Stimulated activated CD4-positive, alpha-beta T cell treated with anti-CD3 and anti-CD28 coated beads, Interleukin-1b, Interleukin-23, amount 100 ng/mL, for 4 hours (primary cell): Measurements from ENCODE around the gene MAPRE3.
A peak's percentile ranks its signal among the peaks of the same experiment; 100 is the strongest.

Experiments
- DNase-seq, 2 donors: peaks; one replicate each; pipeline ENCODE4 v3.0.0-alpha.2; 2020; ENCODE audit warnings: low read depth in 2 of 2

MAPRE3 gene

GRCh38 chr2:27014771-27015433 lies 44.5 kb downstream of the MAPRE3 start:
- no peak for DNase-seq

DNA sequence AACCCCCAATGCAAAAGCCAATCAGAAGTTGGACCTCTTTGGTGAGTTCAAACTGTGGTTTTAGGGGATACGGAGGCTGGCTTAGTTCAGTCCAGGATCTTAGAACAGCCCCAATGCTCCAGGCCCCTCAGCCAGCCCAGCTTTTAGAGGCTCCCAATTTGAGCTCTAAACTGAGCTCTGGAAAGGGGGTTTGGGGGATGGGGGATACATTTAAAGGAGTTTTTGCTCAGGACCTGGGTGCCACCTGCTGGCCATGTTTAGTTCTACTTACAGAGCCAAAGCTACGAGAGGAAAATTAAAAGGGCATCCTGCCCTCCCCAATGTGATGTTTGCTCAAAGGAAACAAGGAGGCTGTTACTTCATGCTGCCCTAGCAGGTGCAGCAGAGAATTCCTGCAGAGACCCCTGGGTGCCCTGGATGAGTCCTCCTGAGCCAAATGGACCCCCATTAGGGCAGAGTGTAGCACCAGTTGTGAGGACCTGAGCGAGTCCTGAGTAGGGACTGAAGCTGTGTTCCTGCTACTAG lies 46.4 kb downstream of the MAPRE3 start:
- peak; percentile 15 to 29 for DNase-seq

DNA sequence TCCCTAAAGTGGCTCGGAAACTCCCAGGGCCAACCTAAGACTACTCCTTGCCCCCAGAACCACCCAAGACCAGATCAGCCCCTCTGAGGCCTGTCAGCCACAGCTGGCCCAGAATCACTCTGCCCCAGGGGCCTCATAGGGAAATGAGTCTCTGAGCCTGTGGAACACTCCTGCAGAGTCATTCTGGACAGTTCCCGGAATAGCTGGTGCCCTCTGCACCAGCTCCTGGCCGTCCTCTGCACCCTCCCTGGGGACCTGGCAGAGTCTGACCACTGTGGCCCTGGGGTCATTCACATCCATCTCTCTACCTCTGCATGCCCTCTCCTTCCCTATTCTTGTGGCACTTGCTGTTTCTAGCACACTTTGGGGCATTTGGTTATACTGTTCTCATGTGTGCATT lies 47.7 kb downstream of the MAPRE3 start:
- DNase-seq, result no peak

DNA sequence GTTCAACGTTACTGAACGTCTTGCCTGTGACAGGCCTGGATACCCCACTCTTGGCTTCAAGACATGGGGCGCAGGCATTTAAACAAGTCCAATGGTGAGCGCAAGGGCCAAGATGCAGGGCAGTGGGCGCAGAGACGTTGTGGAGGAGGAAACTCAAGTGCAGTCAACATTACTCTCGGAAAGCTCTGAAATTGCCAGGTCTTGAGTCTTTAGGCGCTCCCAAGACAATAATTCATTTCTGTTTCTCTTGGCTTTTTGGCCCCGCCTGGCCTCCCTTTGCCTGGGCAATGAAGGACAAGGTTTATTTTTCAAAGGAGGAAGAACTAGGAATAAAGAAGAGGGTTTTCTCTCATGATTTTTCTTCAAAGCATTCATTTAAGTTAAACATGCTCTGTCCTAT lies 49.0 kb downstream of the MAPRE3 start:
- DNase-seq, result no peak

- no peak for DNase-seq
Observed at GRCh38 chr2:27019931-27020855, 49.8 kb downstream of the MAPRE3 start.

DNA sequence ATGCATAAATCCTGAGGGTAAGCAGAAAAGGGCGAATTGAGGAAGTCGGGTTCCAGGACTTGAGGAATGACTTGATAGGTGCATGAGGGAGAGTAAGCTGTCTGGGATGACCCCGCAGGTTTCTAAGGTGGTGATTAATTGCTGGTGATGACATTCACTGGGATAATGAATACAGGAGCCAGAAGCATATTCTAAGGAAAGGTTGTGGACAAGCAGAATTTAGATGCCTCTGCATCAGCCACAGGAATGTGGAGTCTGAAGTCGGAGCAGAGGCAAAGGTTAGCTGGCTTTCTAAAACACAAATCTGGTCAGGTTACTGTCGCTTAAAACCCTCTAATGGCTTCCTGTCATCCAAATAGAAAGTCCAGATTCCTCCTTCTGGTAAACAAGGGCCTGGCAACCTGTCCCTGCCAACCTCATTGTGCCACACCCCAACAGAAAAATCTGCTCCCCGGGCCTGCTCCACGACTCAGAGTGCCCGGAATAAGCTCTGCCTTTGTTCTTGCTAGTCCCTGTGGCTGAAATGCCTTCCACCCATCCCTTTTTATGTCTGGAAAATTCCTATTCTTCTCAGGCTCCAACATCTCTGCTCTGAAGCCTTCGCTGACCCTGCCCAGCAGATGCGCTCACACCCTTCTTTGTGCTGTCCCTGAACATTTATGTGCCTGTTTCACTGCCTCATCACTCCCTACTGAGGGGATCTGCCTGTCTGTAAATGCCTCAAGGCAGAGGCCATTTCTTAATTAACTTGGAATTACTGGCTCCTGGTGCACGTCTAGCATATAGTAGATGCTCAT lies 51.0 kb downstream of the MAPRE3 start:
- no peak for DNase-seq

DNA sequence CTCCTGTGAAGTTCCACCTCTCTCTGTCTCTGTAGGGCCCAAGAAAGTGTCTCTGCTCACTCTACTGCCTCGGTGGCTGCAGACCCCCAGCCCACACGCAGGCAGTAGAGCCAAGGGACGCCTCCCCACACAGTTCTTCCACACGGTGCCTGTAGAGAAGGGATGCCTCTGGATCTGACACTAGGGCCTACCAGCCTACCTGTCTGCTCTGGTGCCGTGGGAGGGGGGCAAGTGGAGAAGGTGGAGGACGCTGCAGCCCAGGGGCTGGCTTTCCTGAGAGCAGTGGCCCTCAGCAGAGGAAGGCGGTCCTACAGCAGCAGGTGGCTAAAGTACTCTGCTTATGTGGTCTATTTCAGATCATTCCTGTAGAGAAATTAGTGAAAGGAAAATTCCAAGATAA lies 53.3 kb downstream of the MAPRE3 start:
- DNase-seq, result no peak

- DNase-seq, result no peak
Observed at GRCh38 chr2:27024188-27024587, 53.8 kb downstream of the MAPRE3 start.

- DNase-seq, result no peak
Observed at GRCh38 chr2:27024812-27025211, 54.4 kb downstream of the MAPRE3 start.

DNA sequence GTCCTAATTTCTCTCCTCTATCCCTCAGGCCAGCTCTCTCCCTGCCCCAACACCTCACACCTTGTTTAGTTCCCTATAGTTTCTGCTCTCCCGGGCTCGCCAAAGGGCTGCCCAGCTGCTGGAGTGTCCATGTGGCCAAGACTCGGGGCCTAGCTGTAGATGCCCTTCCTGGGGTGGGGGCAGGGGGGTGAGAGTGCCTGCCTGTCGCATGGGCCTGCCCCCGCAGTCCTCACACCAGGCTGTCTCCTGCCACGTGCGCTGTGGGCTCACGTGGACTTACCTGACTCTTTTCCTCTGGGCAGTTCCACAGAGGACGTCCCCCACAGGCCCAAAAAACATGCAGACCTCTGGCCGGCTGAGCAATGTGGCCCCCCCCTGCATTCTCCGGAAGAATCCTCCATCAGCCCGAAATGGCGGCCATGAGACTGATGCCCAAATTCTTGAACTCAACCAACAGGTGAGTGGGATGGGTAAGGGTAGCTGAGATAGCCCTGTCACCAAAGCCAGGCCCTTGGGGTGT lies 54.9 kb downstream of the MAPRE3 start:
- no peak for DNase-seq

GRCh38 chr2:27025861-27026851 lies 55.7 kb downstream of the MAPRE3 start:
- DNase-seq, result no peak

- DNase-seq, result no peak
Observed at GRCh38 chr2:27027211-27027651, 56.8 kb downstream of the MAPRE3 start.

DNA sequence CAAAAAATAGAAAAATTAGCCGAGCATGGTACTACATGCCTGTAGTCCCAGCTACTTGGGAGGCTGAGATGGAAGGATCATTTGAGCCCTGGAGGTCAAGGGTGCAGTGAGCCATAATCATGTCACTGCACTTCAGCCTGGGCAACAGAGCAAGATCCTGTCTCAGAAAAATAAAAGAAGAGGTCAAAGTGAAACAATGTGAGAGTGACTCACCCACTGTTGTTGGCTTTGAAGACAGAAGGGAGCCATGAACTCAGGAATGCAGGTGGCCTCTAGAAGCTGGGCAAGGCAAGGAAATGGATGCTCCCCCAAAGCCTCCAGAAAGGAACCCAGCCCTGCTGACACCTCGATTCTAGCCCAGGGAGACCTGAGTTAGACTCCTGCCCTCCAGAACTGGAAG lies 58.6 kb downstream of the MAPRE3 start:
- no peak for DNase-seq

- DNase-seq, result peak; percentile 49 to 76
Observed at GRCh38 chr2:27032495-27033252, 62.2 kb downstream of the MAPRE3 start, which contains the start of gene TMEM214. TMEM214 (plus strand) TSS chr2:27032965; CDS start chr2:27033016, 51 bp downstream.

DNA sequence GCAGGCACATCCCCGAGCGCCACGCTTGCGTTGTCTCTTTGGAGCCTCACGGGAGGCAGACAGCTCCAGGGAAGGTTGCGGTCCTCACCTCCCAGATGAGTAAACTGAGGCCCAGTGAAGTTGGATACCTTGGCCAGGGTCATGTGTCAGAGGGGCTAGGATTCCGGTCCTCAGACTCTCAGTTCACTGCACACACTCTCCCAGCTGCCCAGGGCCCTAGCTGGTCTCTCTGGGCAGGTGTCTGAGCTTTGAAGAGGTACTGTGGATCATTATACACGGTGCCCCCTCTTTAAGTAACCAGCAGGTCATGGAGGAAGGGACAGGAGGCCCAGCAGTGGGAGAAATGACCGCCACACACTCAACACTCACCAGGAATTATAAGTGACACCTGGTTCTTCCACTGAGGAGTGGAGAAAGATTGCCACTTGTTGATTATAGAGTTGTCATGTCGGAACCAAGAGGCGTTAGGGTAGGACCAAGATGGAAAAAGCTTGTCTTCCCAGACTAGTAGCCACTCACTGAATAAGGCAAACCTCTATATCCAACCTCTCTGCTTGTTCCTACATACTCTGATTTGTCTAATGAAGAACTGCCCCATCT lies 62.9 kb downstream of the MAPRE3 start:
- DNase-seq, result no peak

- no peak for DNase-seq
Observed at GRCh38 chr2:27038012-27038411, 67.6 kb downstream of the MAPRE3 start.

DNA sequence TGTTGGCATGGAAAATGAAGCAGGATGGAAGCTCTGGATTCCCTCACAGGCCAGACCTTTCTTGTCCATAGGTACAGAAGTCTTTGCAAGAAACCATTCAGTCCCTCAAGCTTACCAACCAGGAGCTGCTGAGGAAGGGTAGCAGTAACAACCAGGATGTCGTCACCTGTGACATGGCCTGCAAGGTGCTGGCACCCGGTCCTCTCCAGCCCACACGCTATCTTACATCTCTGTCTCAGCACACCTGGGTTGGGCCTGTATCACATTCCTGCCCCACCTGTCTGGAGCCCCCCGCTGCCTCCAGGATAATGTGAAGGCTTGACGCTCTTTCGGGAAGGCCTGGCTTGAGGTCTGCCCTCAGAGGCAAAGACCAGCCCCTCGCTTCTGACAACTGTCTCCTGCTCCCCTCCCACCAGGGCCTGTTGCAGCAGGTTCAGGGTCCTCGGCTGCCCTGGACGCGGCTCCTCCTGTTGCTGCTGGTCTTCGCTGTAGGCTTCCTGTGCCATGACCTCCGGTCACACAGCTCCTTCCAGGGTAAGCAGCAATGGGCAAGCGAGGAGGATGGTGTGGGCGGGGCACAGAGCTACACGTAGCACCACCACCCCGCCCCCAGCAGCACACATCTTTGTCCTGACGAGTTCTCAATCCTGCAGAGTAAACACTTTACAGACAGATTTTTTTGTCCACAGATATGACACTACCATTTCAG lies 68.3 kb downstream of the MAPRE3 start:
- no peak for DNase-seq

DNA sequence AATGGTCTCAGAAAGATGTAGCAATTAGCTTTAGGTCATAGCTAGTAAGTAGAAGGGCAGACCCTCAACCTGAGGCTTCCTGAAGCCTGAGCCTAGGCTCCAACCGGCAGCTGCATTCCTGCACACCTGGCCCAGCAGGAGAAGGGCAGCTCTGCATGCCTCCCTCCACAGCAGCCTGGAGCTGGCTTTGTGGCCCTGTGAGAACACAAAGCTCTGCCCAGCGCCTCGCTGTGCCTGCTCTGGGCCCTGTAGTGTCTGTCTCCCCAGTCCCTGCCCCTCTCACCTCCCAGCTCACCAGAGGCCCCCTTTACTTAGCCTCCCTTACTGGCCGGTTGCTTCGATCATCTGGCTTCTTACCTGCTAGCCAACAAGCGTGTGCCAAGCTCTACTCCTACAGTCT lies 69.0 kb downstream of the MAPRE3 start:
- no peak for DNase-seq

DNA sequence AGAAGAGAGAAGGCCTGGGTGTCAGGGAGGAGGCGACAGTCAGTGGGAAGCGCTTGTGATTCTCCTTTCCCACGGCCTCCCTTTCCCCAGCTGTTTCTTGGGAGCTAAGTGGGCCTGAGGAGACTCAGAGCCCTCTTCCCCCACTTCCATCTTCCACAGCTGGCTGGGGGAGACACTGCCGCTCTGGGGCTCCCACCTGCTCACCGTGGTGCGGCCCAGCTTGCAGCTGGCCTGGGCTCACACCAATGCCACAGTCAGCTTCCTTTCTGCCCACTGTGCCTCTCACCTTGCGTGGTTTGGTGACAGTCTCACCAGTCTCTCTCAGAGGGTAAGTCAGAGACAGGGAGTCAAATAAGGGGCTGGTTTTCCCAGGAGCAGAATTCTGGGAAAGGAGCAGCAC lies 69.4 kb downstream of the MAPRE3 start:
- DNase-seq, result no peak
